Measurements from ENCODE around the gene OXCT2.
A peak's percentile ranks its signal among the peaks of the same experiment; 100 is the strongest.

Gene OXCT2

GRCh38 chr1:39762550-39763540 lies 8.3 kb downstream of the OXCT2 start:
- ATAC-seq = no peak

DNA sequence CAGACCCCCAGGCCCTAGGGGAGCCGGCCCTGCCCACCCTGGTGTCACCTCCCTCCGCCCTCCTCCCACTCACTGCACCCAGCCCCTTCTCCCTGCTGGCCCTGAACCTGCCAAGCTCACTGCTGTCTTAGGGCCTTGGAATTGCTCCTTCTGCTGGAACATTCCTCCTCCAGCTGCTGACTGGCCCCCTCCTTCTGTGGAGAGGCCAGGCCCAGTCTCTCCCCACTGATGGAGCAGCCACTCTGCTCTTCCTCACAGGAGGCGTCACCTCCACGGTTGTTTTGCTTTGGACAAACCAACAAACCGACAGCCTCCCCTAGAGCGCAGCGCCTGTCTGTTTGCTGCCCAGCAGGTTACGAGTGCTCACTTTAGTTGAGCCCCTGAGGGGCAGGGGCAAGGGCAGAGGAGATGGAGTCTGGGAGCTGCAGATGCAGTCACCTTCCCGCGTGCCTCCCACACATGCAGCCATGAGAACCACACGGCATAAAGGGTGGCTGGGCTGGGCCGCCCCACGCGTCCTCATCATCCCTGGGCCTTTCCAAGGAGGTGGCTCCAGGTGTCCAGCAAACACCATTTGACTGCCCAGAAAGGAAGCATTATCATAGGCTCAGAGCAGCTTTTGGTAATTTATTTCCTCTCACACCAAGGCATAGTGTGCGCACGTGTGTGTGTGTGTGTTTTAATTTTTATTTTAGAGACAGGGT lies 9.4 kb downstream of the OXCT2 start:
- ATAC-seq = no peak

DNA sequence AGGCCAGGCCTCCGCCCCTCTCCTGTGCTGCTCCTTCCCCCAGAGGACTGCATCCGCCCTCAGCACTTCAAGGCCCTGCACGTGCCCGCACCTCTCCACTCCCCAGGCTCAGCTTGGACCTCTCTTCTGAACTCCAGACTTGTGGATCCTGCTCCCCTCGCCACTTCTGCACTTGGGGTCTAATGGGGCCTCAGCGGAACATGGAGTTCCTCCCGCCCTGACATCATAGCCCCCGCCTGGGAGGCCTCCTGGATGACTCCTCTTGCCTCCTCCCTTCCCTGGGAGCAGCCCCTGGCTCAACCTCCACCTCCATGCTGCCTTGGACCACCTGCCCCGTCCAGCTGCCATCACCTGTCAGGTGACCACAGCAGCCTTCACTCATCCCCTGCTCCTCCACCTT lies 10.1 kb downstream of the OXCT2 start:
- no peak for ATAC-seq

GRCh38 chr1:39760074-39761008 lies 10.8 kb downstream of the OXCT2 start:
- ATAC-seq = no peak

DNA sequence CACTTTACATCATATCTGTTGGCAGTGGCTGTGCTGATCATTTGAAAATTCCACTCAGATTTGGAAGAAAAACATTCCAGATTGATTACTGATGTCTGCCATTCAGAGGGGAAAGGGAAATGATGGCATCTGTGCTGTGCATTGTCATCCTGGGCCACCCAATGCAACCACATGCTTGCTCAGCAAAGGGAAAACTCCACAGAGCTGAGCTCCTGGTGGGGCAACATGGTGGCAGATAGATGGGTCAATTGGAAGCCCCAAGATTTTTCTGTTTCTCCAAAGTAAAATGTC lies 11.8 kb downstream of the OXCT2 start:
- no peak for ATAC-seq

DNA sequence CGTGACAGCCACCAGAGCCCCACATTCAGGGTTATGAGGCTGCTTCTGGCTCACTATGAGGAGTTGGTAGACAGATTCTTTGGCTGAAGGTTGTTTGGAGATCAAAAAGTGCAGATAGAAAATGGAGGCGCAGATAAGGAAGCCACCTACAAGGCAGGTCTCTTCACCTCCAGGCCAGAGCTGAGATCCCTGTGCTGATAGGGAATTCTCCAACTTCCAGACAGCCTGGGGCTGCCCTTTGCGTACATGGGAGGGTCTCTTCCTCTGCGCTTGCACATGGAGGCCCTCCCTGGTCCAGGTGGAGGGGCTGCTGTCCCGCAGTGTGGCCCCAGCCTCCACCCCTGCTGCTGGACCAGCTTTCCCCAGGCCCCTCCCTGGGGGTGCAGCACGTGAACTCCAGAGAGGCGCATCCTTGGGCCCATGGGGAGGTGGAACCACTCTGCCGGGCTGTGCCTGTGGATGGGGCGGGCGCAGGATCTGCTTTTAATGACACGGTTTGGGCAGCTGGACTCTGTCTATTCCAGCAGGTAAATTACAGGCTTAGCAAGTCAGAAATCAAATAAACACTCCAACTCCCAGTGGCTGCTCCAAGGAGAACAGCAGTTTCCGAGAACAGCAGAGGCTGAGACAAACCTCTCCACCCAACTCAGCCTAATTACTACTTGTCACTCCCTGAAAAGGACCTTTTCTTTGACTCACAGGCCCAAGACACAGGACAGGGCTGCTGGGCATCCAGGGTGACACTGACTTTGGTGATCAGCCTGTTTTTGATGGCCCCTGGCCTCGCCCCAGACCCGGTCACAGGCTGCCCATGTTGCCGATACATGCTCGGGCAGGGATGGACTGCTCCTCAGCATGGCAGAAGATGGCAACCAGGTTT lies 12.4 kb downstream of the OXCT2 start:
- ATAC-seq = no peak

DNA sequence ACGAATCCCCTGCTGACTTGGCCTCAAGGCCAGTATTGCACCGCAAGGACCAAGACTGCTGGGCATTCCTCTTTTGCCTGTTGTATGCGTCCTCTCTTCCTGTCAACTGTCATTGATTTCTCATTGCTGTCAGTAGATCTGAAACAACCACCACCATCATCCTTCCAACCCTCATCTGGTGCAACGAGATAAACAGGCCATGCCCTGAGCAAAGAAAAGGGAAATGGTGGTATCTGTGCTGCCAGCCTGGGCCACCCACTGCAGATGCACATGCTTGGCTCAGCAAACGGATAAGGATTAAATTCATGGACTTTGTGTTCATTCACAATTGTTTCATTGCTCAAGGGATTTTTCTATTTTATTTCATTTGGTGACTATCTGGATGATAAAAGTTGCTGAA lies 13.6 kb downstream of the OXCT2 start:
- ATAC-seq = no peak

DNA sequence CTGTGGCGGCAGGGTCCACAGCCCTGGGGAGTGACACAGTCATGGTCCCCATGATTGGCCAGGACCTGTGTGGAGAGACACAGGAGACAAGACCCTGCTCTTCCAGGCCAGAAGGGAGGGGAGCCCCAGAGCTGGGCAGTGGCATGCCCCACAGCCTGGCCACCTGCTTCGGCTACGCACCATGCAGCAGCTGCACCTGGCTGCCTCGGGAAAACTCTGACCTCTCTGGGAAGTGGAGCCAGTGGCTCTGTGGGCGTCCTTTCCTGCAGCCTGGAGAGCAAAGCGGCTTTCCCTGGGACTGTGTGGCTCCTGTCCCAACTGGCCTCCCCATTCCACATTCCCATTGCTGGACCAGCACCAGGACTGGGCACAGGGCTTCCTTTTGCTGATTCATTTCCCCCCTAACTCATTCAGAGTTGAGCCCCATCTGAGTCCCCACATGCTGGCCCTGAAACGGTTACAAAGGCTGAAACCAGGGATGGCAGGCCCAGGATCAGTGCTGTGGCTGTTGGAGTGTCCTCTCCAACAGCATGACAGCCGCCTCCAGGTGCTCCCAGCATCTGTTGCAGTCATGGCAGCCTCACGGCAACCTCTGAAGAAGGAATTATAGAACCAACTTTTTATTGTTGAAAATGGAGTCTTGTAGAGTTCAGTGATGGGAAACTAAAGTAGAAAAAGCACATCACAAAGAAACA lies 15.0 kb downstream of the OXCT2 start:
- ATAC-seq = no peak

GRCh38 chr1:39754906-39755504 lies 16.1 kb downstream of the OXCT2 start:
- no peak for ATAC-seq

GRCh38 chr1:39754026-39754570 lies 17.1 kb downstream of the OXCT2 start:
- no peak for ATAC-seq

DNA sequence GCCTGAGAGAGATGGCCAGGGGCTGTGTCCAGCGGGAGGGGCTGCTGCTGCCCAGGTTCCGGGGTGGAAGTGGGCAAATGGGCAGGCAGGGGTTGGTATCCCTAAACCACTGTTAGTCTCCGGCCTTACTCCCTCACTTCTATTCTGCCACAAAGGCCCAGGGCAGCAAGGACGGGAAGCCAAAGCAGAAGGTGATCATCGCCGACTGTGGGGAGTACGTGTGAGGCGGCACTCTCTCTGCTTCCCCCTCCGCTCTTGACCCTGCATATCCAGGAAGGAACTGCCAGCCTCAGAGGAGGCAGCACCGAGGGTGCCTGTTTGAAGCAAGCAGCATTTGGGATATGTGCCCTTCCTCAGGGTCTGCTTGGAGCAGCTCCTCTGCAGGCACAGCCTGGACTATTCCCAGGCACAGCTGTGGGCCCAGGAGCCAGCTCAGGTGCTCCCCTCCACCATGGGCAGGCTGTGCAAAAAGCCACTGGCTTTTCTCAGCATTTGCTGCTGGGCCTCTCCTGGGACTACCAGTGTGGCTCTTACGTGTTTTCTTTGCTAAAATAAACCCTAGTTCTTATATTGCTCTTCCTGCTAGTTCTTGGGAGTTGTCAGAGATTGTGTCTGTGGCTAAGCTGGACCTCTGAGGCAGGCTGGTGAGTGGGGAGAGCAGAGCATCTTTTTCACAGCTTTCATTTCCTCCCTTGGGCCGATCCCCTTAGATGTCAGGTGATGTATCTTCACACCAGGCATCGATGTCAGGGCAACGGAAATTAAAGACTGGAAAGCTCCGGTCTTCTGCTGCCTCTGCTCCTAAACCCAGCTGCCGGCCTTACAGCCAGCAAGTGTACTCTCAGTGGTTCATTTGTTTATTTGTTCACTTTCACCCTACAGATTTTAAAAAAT lies 17.8 kb downstream of the OXCT2 start:
- no peak for ATAC-seq

DNA sequence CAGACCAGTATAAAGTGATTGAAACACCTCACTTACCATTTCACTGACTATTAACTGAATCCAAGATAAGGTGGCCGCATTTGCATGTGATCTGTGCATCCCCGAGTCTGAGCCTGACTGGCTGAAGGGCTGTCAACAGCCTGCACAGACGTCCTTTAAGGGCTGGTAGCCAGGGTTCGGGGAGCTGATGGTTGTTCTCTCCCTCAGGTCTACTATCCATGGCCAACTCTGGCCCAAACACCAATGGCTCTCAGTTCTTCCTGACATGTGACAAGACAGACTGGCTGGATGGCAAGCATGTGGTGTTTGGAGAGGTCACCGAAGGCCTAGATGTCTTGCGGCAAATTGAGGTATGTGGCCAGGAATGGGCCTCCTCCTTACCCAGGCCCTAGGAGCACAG lies 18.4 kb downstream of the OXCT2 start:
- ATAC-seq = no peak

DNA sequence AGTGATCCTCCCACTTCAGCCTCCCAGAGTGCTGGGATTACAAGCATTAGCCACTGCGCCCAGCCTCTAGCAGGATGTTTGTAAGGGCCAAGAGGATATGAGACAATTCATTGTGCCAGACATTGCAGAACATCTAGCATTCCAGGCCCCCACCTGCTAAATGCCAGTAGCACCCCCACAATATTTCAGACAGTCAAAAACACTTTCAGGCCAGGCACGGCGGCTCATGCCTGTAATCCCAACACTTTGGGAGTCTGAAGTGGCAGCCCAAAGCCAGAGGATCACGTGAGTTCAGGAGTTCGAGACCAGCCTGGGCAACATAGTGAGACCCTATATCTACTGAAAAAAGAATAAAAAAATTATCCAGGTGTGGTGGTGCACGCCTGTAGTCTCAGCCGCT lies 19.6 kb downstream of the OXCT2 start:
- ATAC-seq = no peak

GRCh38 chr1:39745016-39745670 lies 26.0 kb downstream of the OXCT2 start:
- ATAC-seq = no peak

- peak; percentile 99 for ATAC-seq
These were observed 32.4 kb downstream of the OXCT2 start, which contains the start of gene PPIE for GRCh38 chr1:39738622-39739366. Gene PPIE (plus strand): TSS chr1:39738882. CDS start chr1:39738901, 19 bp downstream.

DNA sequence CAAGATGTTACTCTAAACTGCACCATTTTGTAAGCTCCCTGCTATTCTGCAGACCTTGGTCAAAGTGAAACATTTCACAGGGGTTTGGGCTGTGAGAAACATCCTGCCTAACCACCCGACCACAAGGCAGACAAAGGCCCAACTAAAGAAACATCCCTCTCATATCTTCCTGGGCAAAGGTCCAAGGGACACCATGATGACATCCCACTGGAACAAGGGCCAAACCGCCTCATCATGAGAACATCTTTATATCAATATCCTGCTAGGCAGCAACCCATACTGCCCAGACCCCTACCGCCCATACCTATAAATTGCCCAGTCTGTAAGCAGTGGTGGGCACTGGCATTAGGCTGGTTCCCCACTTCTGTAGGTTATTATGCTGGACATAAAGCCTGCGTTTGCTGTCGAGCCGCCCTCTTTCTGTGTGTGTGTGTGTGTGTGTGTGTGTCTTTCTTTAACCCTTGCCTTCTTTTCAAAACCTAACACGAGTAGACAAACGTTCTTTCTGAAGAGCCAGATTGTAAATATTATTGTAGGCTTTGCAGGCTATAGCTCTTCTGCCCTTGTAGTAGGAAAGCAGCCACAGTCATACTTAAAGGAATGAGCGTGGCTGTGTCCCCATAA lies 33.5 kb downstream of the OXCT2 start:
- no peak for ATAC-seq

- no peak for ATAC-seq
These were observed 35.4 kb downstream of the OXCT2 start for GRCh38 chr1:39735731-39736130.

DNA sequence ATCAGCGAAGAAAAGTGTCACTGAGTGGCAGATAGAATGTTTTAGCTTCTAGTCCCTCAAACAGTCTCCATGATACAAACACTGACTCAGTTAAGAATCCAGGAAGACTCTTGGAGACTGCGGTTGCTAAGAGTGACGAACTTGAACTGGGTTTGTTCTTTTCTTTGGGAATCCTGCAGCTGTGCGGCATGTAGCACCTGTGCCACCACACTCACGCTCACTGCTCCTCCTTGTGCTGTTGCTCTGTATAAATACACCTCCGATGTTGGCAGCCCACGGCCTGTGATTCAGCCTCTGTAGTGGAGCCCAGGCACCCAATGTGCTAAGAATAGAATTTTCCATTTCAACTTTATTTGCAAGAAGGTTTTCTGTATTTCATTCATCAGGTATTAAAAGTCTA lies 38.0 kb downstream of the OXCT2 start:
- ATAC-seq = no peak

Measured in activated CD4-positive, CD25-positive, alpha-beta regulatory T cell treated with anti-CD3 and anti-CD28 coated beads, Interleukin-2, amount 50 U/mL, for 24 hours (primary cell).